ENCODE measurements around the gene SMCR8.
"Not testable (repeated sequence)": the region's sequence is repeated elsewhere in the genome, so short reads cannot be mapped to it uniquely, and the experiment has no call there.

SMCR8 gene

DNA sequence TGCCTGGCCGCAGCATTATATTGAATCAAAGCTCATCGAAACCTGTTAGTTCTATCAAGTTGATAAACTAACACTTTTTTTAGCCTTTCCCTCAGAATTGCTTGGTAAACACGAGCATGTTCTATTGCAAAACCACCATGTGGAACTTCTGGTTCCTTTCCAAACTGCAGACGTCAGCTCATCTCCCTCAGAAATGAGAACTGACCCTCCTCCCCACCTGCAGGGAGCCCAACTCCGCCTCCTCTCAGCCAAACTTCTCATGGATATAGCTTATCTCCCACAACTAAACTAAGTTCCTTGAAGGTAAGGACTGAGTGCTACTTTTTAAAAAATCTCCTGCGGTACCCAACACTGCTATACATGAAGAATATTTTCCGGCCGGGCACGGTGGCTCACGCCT, 41.5 kb downstream of the SMCR8 start:
- no peak for DNase-seq (ENCODE audit: low read depth in 2 of 2)

DNA sequence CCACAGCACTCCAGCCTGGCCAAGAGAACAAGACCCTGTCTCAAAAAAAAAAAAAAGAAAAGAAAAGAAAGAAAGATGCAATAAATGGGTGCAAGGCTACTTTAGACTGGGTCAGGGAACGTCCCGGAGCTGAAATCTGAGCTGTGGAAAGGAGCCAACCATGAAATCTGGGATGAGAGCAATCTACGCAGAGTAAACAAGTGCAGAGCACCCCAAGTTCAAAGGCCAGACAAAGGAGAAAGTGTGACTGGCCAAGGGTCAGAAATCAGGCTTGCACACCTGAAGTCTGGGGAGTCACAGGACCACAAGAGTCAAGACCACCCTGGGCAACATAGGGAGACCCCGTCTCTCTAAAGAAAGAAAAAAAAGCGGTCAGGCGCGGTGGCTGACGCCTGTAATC, 45.4 kb downstream of the SMCR8 start:
- DNase-seq (ENCODE audit: low read depth in 2 of 2), result no peak

DNA sequence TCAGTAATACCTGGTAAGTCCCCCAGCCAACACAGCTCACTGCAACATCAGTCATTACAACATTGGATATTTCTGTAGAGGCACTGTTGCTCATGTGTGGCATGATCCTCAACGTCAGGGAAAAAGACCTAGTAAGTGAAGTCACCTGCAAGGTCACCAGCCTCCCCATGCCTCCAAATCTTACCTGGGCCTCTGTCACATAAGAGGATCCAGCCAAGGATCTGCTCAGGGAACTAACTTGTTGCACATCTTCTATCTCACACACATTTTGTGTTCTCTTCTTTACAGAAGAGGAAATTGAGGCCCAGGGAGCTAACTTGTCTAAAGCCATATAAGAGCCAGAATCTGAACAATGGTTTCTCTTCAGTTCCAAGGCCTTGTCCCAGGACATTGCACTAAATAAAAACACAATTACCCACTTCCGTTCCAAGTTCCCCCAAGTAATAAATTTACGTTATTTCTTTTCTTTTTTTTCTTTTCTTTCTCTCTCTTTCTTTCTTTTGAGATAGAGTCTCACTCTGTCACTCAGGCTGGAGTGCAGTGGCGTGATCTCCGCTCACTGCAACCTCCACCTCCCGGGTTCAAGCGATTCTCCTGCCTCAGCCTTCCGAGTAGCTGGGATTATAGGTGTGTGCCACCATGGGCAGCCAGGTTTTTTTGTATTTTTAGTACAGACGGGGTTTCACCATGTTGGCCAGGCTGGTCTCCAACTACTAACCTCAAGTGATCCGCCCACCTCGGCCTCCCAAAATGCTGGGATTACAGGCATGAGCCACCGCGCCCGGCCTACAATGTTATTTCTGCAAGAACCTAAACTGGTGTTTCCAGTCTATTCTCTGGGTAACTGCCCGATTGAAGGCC, 47.0 kb downstream of the SMCR8 start:
- DNase-seq (ENCODE audit: low read depth in 2 of 2), result no peak

DNA sequence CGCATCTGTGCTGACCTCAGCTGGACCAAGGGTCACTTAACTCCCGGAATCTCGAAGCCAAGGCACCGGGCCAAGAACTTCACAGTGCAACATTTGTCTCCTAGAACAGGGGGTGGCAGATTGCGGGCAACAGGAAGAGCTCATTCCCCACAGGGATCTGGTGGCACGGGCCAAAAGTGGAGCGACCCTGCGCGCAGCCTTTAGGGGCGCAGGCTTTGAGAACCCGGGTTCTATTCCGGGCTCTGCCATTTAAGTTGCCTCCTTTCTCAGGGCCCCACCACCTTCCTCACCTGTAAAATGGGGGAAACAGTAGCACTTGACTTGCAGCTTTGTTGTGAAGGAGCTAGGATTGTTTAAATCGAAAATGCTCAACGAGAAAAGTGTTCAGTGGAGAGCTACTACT, 47.6 kb downstream of the SMCR8 start:
- no peak for DNase-seq (ENCODE audit: low read depth in 2 of 2)

DNA sequence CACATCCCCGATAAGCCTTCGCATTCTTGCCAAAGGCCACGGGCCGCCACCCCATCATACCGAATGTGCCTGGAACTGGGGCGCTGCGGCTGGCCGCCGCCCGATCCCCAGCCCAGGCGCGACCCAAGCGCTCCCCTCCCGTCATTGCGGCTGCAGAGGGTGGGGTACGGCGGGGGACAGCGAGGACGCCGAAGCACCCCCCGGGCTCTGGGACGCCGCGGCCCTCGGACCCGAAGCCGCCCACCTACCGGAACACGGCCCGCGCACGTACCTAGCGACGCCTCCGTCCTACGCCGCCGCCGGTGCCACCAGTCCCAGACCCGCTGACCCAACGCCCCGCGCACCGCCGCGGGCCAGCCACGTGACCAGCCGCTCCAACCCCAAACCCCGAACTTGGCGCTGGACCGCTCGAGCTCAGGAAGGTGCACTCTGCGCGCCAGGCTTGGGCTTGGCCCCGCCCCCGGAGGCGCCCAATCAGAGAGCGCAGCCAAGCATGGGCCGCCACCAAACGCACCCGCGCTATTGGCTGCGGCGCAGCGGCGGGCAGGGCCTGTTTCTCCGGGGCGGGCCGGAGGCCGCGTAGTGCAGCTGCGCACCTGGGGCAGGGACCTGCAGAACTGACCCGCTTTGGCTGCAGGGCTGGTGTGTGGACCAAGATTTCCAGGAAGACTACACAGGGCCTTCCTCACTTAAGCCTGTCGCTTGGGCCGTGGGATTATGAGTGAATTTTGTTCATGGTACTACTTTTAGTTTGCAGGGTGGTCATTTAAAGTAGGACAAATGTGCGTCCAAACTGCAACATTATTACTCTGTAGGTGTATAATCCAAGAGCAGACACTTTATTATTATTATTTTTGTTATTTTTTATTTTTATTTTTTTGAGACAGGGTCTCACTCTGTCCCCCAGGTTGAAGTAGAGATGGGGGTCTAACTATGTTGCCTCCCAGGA, 48.3 kb downstream of the SMCR8 start, which contains the start of gene SHMT1:
SHMT1 (minus strand) TSS at position 450 of the 949 bp plus-strand sequence. CDS start 7,569 bp downstream, outside the sequence.
- peak; percentile 73 to 87 for DNase-seq (ENCODE audit: low read depth in 2 of 2)

DNA sequence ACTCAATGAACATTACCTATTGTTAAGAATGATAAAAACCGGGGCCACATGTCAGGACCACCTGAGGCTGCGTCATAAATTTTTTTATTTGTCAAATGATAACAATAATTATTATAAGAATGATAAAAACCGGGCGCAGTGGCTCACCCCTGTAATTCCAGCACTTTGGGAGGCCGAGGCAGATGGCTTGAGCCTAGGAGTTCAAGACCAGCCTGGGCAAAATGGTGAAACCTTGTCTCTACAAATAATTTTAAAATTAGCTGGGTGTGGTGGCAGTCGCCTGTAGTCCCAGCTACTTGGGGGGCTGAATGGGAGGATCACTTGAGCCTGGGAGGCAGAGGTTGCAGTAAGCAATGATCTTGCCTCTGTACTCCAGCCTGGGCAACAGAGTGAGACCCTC, 49.1 kb downstream of the SMCR8 start:
- DNase-seq (ENCODE audit: low read depth in 2 of 2), result no peak

DNA sequence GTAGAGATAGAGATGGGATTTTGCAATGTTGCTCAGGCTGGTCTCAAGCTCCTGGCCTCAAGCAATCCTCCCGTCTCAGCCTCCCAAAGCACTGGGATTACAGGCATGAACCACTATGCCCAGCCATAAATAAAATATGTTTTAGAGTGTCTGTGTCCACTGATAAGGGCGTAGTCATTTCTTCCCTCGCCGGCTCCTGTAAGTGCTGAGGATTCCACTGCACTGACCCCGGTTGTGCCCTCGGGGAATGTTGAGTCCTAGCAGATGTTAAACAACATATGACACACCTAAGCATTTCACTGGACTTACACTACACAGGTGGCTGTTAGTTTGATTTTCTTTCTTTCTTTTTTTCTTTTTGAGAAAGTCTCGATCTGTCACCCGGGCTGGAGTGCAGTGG, 53.9 kb downstream of the SMCR8 start:
- DNase-seq (ENCODE audit: low read depth in 2 of 2), result no peak

DNA sequence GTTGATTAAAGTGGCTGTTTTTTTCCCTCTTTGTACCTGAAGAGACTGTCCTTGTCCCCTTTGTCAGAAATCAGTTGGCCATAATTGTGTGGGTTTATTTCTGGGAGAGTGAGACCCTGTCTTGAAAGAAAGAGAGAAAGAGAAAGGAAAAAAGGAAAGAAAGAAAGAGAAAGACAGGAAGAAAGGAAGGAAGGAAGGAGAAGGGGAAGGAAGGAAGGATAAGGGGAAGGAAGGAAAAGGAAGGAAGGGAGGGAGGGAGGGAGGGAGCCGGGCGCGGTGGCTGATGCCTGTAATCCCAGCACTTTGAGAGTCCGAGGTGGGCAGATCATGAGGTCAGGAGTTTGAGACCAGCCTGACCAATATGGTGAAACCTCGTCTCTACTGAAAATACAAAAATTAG, 55.7 kb downstream of the SMCR8 start:
- no peak for DNase-seq (ENCODE audit: low read depth in 2 of 2)

DNA sequence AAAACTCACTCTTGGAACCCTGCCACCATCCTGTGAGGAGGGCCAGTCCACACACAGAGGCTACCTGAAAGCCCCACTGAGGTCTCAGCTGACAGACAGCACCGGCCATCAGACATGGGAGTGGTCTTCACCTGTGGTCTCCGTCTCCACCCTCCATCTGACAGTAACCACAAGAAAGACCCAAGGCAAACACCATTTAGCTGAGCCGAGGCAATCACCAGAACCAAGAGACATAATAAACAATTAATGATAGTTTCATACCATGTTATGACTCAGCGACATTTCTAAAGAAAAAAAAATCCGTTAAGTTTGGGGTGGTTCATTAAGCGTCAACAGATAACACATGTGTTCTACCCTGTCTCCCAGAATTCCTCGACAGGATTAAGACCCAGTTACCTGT, 56.4 kb downstream of the SMCR8 start:
- DNase-seq (ENCODE audit: low read depth in 2 of 2), result no peak

DNA sequence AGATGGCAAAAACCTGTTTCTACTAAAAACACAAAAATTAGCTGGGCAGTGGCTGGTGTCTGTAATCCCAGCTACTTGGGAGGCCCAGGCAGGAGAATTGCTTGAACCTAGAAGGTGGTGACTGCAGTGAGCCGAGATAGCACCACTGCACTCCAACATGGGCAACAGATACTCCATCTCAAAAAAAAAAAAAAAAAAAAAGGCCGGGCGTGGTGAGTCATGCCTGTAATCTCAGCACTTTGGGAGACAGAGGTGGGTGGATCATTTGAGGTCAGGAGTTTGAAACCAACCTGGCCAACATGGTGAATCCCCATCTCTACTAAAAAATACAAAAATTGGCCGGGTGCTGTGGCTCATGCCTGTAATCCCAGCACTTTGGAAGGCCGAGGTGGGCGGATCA, 58.1 kb downstream of the SMCR8 start:
- DNase-seq (ENCODE audit: low read depth in 2 of 2), result not testable (repeated sequence)

DNA sequence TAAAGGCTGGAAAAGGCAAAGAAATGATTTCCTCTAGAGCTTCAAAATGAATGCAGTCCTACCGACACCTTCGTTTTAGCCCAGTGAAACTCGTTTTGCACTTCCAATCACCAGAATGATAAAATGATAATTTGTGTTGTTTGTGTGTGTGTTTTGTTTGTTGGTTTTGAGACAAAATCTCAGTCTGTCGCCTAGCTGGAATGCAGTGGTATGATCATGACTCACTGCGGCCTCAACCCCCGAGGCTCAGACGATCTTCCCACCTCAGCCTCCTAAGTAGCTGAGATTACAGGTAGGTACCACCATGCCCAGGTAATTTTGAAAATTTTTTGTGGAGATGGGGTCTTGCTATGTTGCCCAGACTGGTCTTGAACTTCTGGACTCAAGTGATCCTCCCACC, 59.1 kb downstream of the SMCR8 start:
- DNase-seq (ENCODE audit: low read depth in 2 of 2), result no peak
